Stomach (tissue), 9 donors: Measurements from ENCODE around the gene MRGPRX4. TPM values are rescaled to one million over a fixed set of nuclear protein-coding genes. Genes with fewer than 3 reads are reported as not detected.

Source experiments
- DNase-seq, 2 donors: peaks; one replicate each; pipeline versions ENCODE4 v3.0.0 to v3.0.0-alpha.2; 2013 to 2019
- H3K27ac ChIP-seq, 5 donors: fragments of 200-600 bp in 4 of 5; sonication (generic) in 4 of 5; one replicate each; pipeline ENCODE4 v1.5.1; 2013 to 2019; ENCODE audit warnings: mild to moderate bottlenecking in 1 of 5, moderate library complexity in 1 of 5
- H3K27me3 ChIP-seq, 3 donors: fragments of 200-600 bp; sonication (generic); one replicate each; pipeline ENCODE4 v1.5.1; 2017 to 2019; ENCODE audit warnings: mixed run types in 1 of 3
- H3K36me3 ChIP-seq, 4 donors: fragments of 200-600 bp; sonication (generic); 1 replicate in 3 of 4; 2 replicates in 1 of 4; pipeline ENCODE4 v1.5.1; 2016 to 2019
- H3K4me1 ChIP-seq, 4 donors: fragments of 200-600 bp; sonication (generic); one replicate each; pipeline ENCODE4 v1.5.1; 2016 to 2019
- H3K4me3 ChIP-seq, 4 donors: fragments of 200-600 bp; sonication (generic) in 3 of 4; one replicate each; pipeline ENCODE4 v1.5.1; 2016 to 2019; ENCODE audit warnings: mild to moderate bottlenecking in 1 of 4
- H3K9me3 ChIP-seq, 4 donors: fragments of 200-600 bp; sonication (generic); one replicate each; pipeline ENCODE4 v1.5.1; 2016 to 2019
- CTCF ChIP-seq, 7 experiments: fragments of 450-650 bp in 4 of 7; fragments of 200-600 bp in 3 of 7; sonication (generic) in 3 of 7; IDR thresholded peaks; one replicate each; pipeline ENCODE4 v1.5.1; 2016 to 2019; ENCODE audit warnings: antibody characterized with exemption in 7 of 7, control low read depth in 2 of 7, mild to moderate bottlenecking in 1 of 7
- EP300 ChIP-seq: sonication (generic); formaldehyde crosslinking; IDR thresholded peaks from one replicate; pipeline ENCODE4 v1.6.1; 2017; ENCODE audit warnings: antibody characterized with exemption
- POLR2A ChIP-seq, 4 donors: fragments of 450-650 bp; IDR thresholded peaks; one replicate each; pipeline ENCODE4 v1.6.1; 2016; ENCODE audit warnings: antibody characterized with exemption in 4 of 4, control low read depth in 2 of 4, mild to moderate bottlenecking in 1 of 4, moderate library complexity in 1 of 4
- POLR2AphosphoS5 ChIP-seq, 3 donors: sonication (generic); formaldehyde crosslinking; IDR thresholded peaks; one replicate each; pipeline ENCODE4 v1.6.1; 2016; ENCODE audit warnings: antibody characterized with exemption in 3 of 3
- WGBS, 5 donors: extraction: QIAGEN DNeasy Blood & Tissue Kit in 3 of 5; methylation state at CpG; one replicate each; pipeline versions ENCODE4 v1.1.5 to v1.1.7; 2013 to 2018; 5-methylcytosine and 5-hydroxymethylcytosine counted together
- intact Hi-C: fragments of 100-400 bp; cut with DNase I; formaldehyde crosslinking; loops from one replicate; pipeline ENCODE4 v1.15.1; 2023; ENCODE audit warnings: low total_unique reads
- polyA plus RNA-seq, 3 donors: library from polyadenylated mRNA; stranded (reverse); fragments of 200-250 nt; gene quantifications; one replicate each; pipeline ENCODE4 v1.2.3, GENCODE V29; 2013
- total RNA-seq, 5 donors: library from RNA; depleted of rRNA; stranded (reverse); fragments of >200 nt; gene quantifications; one replicate each; pipeline versions ENCODE4 v1.1.0 to v1.2.3, GENCODE V29; 2014 to 2016
- donor health status: healthy with polysubstance abuse.
- donor health status: Bipolar disorder and iron deficiency.
- donor health status: healthy.

Gene MRGPRX4
- total and polyA plus RNA-seq, 8 donors = not detected

- H3K27ac ChIP-seq = no peak overlapping the region
- intact Hi-C loops = no loop called here
- WGBS, 5 donors = 74 to 93% (median 87%) methylated on average over 2 of the region's 2 CpGs
- no peaks in the 10 kb centered on the region for H3K9me3 ChIP-seq
- no peak overlapping the region for H3K4me3 ChIP-seq
- DNase-seq = no peak
- H3K27me3 ChIP-seq = no peaks in the 10 kb centered on the region
- TF ChIP-seq POLR2AphosphoS5 (IDR thresholded peaks at IDR 0.05) (no peak), POLR2A (IDR thresholded peaks at IDR 0.05) (no peak), EP300 (no peak), CTCF (IDR thresholded peaks at IDR 0.05) (no peak)
- no peaks in the 10 kb centered on the region for H3K36me3 ChIP-seq
- no peaks in the 10 kb centered on the region for H3K4me1 ChIP-seq
These were observed 32.5 kb upstream of the MRGPRX4 start for GRCh38 chr11:18140145-18140544.

GRCh38 chr11:18144243-18144642, 28.4 kb upstream of the MRGPRX4 start:
- Histone ChIP-seq H3K27ac (no peak overlapping the region), H3K4me1 (no peaks in the 10 kb centered on the region), H3K9me3 (no peaks in the 10 kb centered on the region), H3K4me3 (no peak overlapping the region), H3K36me3 (no peaks in the 10 kb centered on the region), H3K27me3 (peaks cover 0 to 11% (median 0%) of the 10 kb centered on the region in 3 donors)
- no peak for DNase-seq
- intact Hi-C loops = no loop called here
- TF ChIP-seq POLR2A (IDR thresholded peaks at IDR 0.05) (no peak), EP300 (no peak), POLR2AphosphoS5 (IDR thresholded peaks at IDR 0.05) (no peak), CTCF (IDR thresholded peaks at IDR 0.05) (no peak)
- 64 to 75% (median 66%) methylated on average over 5 of the region's 5 CpGs for WGBS, 5 donors

GRCh38 chr11:18145025-18145424, 27.6 kb upstream of the MRGPRX4 start:
- H3K27ac ChIP-seq = no peak overlapping the region
- H3K36me3 ChIP-seq = no peaks in the 10 kb centered on the region
- H3K9me3 ChIP-seq = no peaks in the 10 kb centered on the region
- WGBS, 5 donors = 43 to 72% (median 50%) methylated on average over 2 of the region's 2 CpGs
- TF ChIP-seq EP300 = no peak
- TF ChIP-seq POLR2A (IDR thresholded peaks at IDR 0.05) = no peak
- no peak for TF ChIP-seq POLR2AphosphoS5 (IDR thresholded peaks at IDR 0.05)
- no peak for TF ChIP-seq CTCF (IDR thresholded peaks at IDR 0.05)
- no peak for DNase-seq
- no peak overlapping the region for H3K4me3 ChIP-seq
- intact Hi-C loops = no loop called here
- H3K27me3 ChIP-seq = peaks cover 0 to 11% (median 0%) of the 10 kb centered on the region in 3 donors
- no peaks in the 10 kb centered on the region for H3K4me1 ChIP-seq

- 52 to 61% (median 54%) methylated on average over 3 of the region's 3 CpGs for WGBS, 5 donors
- H3K4me3 ChIP-seq = no peak overlapping the region
- H3K27me3 ChIP-seq = peaks cover 0 to 11% (median 0%) of the 10 kb centered on the region in 3 donors
These were observed 26.8 kb upstream of the MRGPRX4 start for GRCh38 chr11:18145837-18146236.

More at GRCh38 chr11:18145837-18146236, 26.8 kb upstream of the MRGPRX4 start:
- no peak for DNase-seq
- H3K9me3 ChIP-seq = no peaks in the 10 kb centered on the region
- intact Hi-C loops = no loop called here
- TF ChIP-seq POLR2AphosphoS5 (IDR thresholded peaks at IDR 0.05) (no peak), POLR2A (IDR thresholded peaks at IDR 0.05) (no peak), EP300 (no peak), CTCF (IDR thresholded peaks at IDR 0.05) (no peak)
- H3K4me1 ChIP-seq = no peaks in the 10 kb centered on the region
- no peak overlapping the region for H3K27ac ChIP-seq
- no peaks in the 10 kb centered on the region for H3K36me3 ChIP-seq
